ENCODE measurements around the gene MRPL36. TPM values are rescaled to one million over a fixed set of nuclear protein-coding genes. Genes with fewer than 3 reads are reported as not detected.

Gene MRPL36
- total RNA-seq, 2 experiments from 2014 or later, result 110 to 111 TPM

GRCh38 chr5:1759378-1759970 lies 40.2 kb downstream of the MRPL36 start:
- POLR2A ChIA-PET, result no interaction called here
- CTCF ChIA-PET, result interaction anchor here (1.2 kb wide), 1 partner anchor 99 kb away, joined by 6 read pairs; no protein-coding TSS in a partner anchor

- CTCF ChIA-PET, result interaction anchor here (1.2 kb wide), 1 partner anchor 98 kb away, joined by 6 read pairs; no protein-coding TSS in a partner anchor
- POLR2A ChIA-PET, result no interaction called here
Observed at GRCh38 chr5:1758574-1758973, 41.1 kb downstream of the MRPL36 start.

- POLR2A ChIA-PET, result no interaction called here
Observed at GRCh38 chr5:1757511-1757910, 42.1 kb downstream of the MRPL36 start.

GRCh38 chr5:1756481-1756880 lies 43.2 kb downstream of the MRPL36 start:
- CTCF ChIA-PET, result no interaction called here
- POLR2A ChIA-PET, result no interaction called here

More at GRCh38 chr5:1757511-1757910, 42.1 kb downstream of the MRPL36 start:
- CTCF ChIA-PET, result no interaction called here

GRCh38 chr5:1755321-1755949 lies 44.2 kb downstream of the MRPL36 start:
- POLR2A ChIA-PET, result no interaction called here
- CTCF ChIA-PET, result no interaction called here

GRCh38 chr5:1754531-1755220 lies 45.0 kb downstream of the MRPL36 start:
- POLR2A ChIA-PET, result no interaction called here
- CTCF ChIA-PET, result no interaction called here

- ChIA-PET CTCF (interaction anchor here (0.7 kb wide), 1 partner anchor 21 kb away, joined by 3 read pairs; no protein-coding TSS in a partner anchor), POLR2A (no interaction called here)
Observed at GRCh38 chr5:1753490-1753889, 46.1 kb downstream of the MRPL36 start.

GRCh38 chr5:1752881-1753280 lies 46.8 kb downstream of the MRPL36 start:
- ChIA-PET CTCF (interaction anchor here (0.7 kb wide), 1 partner anchor 22 kb away, joined by 3 read pairs; no protein-coding TSS in a partner anchor), POLR2A (no interaction called here)

- CTCF ChIA-PET, result no interaction called here
- POLR2A ChIA-PET, result no interaction called here
Observed at GRCh38 chr5:1751864-1752822, 47.5 kb downstream of the MRPL36 start.

GRCh38 chr5:1751026-1751863 lies 48.4 kb downstream of the MRPL36 start:
- POLR2A ChIA-PET, result no interaction called here
- CTCF ChIA-PET, result no interaction called here

- ChIA-PET CTCF (no interaction called here), POLR2A (no interaction called here)
Observed at GRCh38 chr5:1750469-1750868, 49.2 kb downstream of the MRPL36 start.

GRCh38 chr5:1749346-1750124 lies 50.1 kb downstream of the MRPL36 start:
- ChIA-PET CTCF (interaction anchor here (0.7 kb wide), 1 partner anchor 43 kb away, joined by 3 read pairs; no protein-coding TSS in a partner anchor), POLR2A (no interaction called here)

GRCh38 chr5:1748845-1749244 lies 50.8 kb downstream of the MRPL36 start:
- POLR2A ChIA-PET, result no interaction called here
- CTCF ChIA-PET, result no interaction called here

Other genes starting within 250 kb of the MRPL36 start
- 10 to 100 TPM; 46.7 to 47.5 TPM for gene NDUFS6, start 1.6 kb upstream of the MRPL36 start, total RNA-seq
- not detected for gene IRX4, start 83.1 kb upstream of the MRPL36 start, total RNA-seq

Data from activated CD8-positive, alpha-beta memory T cell treated with anti-CD3 and anti-CD28 coated beads for 36 hours (primary cell).